HG03439 (cell line): Measurements from ENCODE around the gene FGF1.
"Not testable (repeated sequence)": the region's sequence is repeated elsewhere in the genome, so short reads cannot be mapped to it uniquely, and the experiment has no call there.

Experiments used
- ATAC-seq: cut with Tn5 transposase; IDR thresholded peaks from one replicate; pipeline ENCODE4 v1.9.1; 2021; ENCODE audit warnings: mild to moderate bottlenecking, moderate library complexity; ENCODE audit not compliant: unreplicated experiment

Gene FGF1

GRCh38 chr5:142671266-142671665 is 14.6 kb downstream of the FGF1 start:
- no peak for ATAC-seq

GRCh38 chr5:142670804-142671203 is 15.1 kb downstream of the FGF1 start:
- no peak for ATAC-seq

GRCh38 chr5:142669477-142669876 is 16.4 kb downstream of the FGF1 start:
- ATAC-seq, result no peak

- no peak for ATAC-seq
Observed at GRCh38 chr5:142668336-142668735, 17.6 kb downstream of the FGF1 start.

- ATAC-seq, result no peak
Observed at GRCh38 chr5:142667831-142668230, 18.1 kb downstream of the FGF1 start.

- ATAC-seq, result no peak
Observed at GRCh38 chr5:142664636-142665035, 21.3 kb downstream of the FGF1 start.

GRCh38 chr5:142664067-142664466 is 21.8 kb downstream of the FGF1 start:
- ATAC-seq, result no peak

- no peak for ATAC-seq
Observed at GRCh38 chr5:142663246-142663645, 22.6 kb downstream of the FGF1 start.

GRCh38 chr5:142661957-142662356 is 23.9 kb downstream of the FGF1 start:
- no peak for ATAC-seq

- ATAC-seq, result no peak
Observed at GRCh38 chr5:142661143-142661542, 24.7 kb downstream of the FGF1 start.

GRCh38 chr5:142660731-142661130 is 25.2 kb downstream of the FGF1 start:
- ATAC-seq, result no peak

- no peak for ATAC-seq
Observed at GRCh38 chr5:142660196-142660595, 25.7 kb downstream of the FGF1 start.

GRCh38 chr5:142659405-142659804 is 26.5 kb downstream of the FGF1 start:
- ATAC-seq, result no peak

- ATAC-seq, result no peak
Observed at GRCh38 chr5:142658278-142658677, 27.6 kb downstream of the FGF1 start.

GRCh38 chr5:142657446-142657845 is 28.4 kb downstream of the FGF1 start:
- ATAC-seq, result no peak

GRCh38 chr5:142655339-142656267 is 30.3 kb downstream of the FGF1 start:
- no peak for ATAC-seq

- no peak for ATAC-seq
Observed at GRCh38 chr5:142654578-142655058, 31.3 kb downstream of the FGF1 start.

- ATAC-seq, result no peak
Observed at GRCh38 chr5:142653321-142653720, 32.6 kb downstream of the FGF1 start.

- no peak for ATAC-seq
Observed at GRCh38 chr5:142652563-142652962, 33.3 kb downstream of the FGF1 start.

GRCh38 chr5:142650881-142651280 is 35.0 kb downstream of the FGF1 start:
- ATAC-seq, result no peak

- ATAC-seq, result no peak
Observed at GRCh38 chr5:142650060-142650459, 35.8 kb downstream of the FGF1 start.

- ATAC-seq, result not testable (repeated sequence)
Observed at GRCh38 chr5:142648108-142648507, 37.8 kb downstream of the FGF1 start.

GRCh38 chr5:142645456-142645855 is 40.4 kb downstream of the FGF1 start:
- no peak for ATAC-seq
